ENCODE data around the gene TM6SF1.

Gene TM6SF1

DNA sequence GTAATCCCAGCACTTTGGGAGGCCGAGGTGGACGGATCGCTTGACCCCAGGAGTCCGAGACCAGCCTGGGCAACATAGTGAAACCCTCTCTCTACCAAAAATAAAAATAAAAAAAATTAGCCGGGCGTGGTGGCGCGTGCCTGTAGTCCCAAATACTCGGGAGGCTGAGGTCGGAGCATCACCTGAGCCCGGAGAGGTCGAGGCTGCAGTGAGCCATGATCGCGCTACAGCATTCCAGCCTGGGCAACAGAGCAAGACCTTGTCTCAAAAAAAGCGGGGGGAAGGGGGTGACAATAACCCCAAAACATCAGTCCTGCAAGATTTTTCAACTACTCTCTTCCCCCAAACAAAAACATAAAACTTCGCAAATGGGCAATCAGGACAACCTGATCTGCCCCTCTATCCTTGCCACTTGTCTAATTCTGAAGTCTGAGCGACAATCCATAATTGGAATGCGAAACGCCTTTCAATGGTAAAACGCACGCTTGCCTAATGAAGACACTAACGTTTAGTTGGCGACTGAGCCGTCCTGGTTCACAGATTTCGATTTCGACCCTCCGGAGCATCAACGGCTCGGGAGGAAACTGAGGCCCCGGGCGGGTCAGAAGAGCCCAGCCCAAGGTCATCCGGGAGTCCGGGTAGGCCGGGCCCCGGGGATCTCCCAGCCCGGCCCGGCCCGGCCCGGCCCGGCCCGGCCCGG, 41.3 kb upstream of the TM6SF1 start:
- TF ChIP-seq, protein P1, sequence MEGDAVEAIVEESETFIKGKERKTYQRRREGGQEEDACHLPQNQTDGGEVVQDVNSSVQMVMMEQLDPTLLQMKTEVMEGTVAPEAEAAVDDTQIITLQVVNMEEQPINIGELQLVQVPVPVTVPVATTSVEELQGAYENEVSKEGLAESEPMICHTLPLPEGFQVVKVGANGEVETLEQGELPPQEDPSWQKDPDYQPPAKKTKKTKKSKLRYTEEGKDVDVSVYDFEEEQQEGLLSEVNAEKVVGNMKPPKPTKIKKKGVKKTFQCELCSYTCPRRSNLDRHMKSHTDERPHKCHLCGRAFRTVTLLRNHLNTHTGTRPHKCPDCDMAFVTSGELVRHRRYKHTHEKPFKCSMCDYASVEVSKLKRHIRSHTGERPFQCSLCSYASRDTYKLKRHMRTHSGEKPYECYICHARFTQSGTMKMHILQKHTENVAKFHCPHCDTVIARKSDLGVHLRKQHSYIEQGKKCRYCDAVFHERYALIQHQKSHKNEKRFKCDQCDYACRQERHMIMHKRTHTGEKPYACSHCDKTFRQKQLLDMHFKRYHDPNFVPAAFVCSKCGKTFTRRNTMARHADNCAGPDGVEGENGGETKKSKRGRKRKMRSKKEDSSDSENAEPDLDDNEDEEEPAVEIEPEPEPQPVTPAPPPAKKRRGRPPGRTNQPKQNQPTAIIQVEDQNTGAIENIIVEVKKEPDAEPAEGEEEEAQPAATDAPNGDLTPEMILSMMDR (IDR thresholded peaks at IDR 0.05; ENCODE audit: extremely low read depth, missing control alignments): no peak
- DNase-seq (ENCODE audit: low spot score): peak; percentile 16

DNA sequence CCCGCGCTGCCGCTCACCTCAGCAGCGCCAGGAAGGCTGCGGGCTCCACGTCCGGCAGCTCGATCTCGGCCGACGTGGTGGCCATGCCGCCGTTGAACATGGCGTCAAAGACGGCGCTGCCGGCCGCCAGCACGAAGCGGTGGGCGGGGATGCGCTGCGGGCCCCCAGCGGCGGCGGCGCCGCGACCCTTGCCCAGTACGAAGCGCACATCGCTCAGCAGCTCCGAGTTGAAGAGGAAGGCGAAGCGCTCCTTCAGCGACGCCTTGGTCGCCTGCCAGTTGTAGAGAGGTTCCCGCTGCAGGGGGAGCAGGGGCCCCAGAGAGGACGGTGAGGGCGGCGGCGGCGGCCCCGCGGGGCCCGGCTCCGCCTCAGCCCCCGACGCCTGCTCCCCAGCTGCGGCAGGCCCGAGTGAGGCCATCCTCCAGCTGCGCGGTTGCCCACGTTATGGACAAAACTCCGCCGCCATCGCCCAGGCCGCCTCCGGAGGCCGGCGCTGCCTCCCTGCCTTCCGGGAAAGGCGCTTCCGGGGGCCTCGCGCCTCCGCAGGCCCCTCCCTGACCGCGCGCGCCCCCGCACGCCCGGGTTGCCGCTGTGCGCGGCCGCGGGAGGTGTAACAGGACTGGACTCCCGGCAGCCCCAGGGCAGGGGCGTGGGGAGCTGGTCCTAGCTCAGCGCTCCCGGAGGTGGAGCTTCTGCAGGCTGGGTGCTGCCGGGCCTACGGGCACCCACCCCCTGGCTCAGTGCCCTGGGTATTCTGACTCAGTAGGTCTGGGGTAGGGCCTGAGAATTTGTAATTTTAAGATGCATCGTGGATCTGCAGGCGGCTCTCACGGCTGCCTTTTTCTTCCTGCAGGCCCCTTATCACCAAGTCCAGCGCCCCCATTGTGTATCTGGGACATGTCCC, 40.5 kb upstream of the TM6SF1 start, which contains the start of gene BTBD1:
Gene BTBD1 (minus strand): TSS at position 519 of the 904 bp plus-strand sequence. CDS start 101 bp downstream, at position 418.
- TF ChIP-seq, protein P1 (IDR thresholded peaks at IDR 0.05; ENCODE audit: extremely low read depth, missing control alignments): no peak
- peak; percentile 98 for DNase-seq (ENCODE audit: low spot score)

DNA sequence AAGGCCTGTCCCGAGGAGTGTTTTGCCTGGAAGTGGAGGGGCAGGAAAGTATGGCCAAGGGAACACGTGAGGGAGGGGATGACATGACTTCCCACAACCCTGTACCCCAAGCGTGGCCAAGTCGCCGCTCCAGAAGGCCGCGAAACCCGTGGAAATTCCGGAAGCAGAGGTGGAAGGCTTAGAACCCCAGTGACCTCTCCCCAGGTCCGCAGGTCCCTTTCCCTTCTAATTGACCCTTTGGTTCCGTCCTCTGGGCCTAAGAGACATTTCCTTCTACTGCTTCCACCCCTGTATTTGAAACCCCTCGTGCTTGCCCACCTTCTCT, 39.8 kb upstream of the TM6SF1 start:
- TF ChIP-seq, protein P1 (IDR thresholded peaks at IDR 0.05; ENCODE audit: extremely low read depth, missing control alignments): no peak
- no peak for DNase-seq (ENCODE audit: low spot score)

DNA sequence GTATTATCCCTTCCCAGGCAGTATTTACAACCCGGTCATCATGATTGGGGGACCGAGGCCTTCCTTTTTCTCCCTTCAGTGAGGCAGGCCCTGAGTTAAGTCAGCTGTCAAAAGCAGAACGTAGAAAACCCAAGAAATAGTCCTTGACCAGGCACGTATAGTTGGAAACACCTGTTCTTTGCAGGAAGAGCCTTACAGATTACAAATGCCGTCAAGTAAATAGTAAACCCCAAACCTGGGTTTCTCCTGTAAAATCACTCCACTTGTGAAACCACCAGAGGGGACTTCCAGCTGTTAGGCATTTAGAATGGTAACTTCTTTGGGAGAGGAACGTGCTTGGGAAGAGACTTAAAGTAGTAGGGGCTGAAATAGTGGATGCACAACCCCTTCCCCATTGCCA, 39.4 kb upstream of the TM6SF1 start:
- DNase-seq (ENCODE audit: low spot score): no peak
- TF ChIP-seq, protein P1 (IDR thresholded peaks at IDR 0.05; ENCODE audit: extremely low read depth, missing control alignments): no peak

DNA sequence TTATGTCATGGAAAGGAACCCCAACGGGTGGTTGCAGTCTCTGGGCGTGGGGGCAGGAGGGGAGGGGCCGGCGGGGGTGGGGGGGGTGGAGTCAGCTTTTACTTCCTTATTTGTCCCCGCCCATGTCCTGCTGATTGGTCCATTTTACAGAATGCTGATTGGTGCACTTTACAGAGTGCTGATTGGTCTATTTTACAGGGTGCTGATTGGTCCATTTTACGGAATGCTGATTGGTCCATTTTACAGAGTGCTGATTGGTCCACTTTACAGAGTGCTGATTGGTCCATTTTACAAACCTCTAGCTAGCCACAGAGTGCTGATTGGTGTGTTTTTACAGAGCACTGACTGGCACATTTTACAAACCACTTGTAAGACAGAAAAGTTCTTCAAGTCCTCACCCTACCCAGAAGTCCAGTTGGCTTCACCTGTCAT, 38.2 kb upstream of the TM6SF1 start:
- DNase-seq (ENCODE audit: low spot score): peak; percentile 21

DNA sequence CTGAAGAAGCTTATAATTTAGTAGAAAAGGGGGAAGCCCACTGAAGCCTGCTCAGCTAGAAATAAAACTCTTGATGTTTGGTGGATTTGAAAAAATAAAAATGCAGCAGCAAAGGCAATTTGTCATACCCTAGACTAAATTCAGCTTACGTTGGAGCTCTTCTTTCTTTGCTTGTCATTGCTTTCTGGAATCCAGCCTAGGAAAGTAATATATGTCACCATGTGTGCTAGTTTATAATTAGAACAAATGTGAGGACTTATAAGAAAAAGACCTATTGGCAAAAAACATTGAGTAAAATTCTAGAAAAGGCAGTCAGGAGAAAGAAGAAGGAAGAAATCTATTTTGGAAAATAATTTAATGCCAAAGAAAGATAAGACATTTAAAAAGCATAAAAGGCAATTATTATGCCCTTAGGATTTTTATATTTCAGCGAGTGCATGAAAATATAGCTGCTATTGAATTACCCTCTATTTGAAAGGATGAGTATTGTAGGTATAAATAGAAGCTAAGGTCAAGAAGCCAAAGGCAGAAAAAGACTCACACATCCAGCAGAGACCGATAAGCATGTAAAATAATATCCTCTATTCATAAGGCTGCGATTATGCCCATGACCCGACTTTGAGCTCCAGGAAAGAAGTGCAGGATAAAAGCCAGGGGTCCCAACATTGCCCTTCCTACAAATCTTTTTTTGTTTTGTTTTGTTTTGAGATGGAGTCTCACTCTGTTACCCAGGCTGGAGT, 29.8 kb upstream of the TM6SF1 start:
- TF ChIP-seq, protein P1 (IDR thresholded peaks at IDR 0.05; ENCODE audit: extremely low read depth, missing control alignments): no peak
- no peak for DNase-seq (ENCODE audit: low spot score)

DNA sequence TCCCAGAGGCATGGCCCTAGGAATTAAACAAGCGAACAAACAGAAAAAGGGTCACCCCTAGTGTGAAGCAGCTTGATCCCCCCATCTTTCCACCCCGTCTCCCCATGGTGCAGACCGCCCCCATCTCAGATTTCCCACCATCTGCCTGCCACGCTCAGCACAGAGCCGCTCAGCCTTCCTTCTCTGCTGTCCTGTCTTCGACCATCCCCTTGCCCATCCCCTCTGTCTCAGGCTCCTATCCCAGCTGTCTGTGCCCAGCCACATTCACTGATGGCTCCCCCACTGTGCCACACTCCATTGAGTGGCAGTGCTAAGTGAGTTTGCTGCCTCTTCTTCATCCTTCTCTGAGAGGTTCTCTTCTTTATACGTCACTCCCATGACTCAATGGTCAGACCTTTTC, 28.7 kb upstream of the TM6SF1 start:
- TF ChIP-seq, protein P1 (IDR thresholded peaks at IDR 0.05; ENCODE audit: extremely low read depth, missing control alignments): no peak
- no peak for DNase-seq (ENCODE audit: low spot score)

All from GM20000 (cell line).